Superior temporal gyrus (tissue), 1 donor: ENCODE measurements around the gene ZNF521.
A peak's percentile ranks its signal among the peaks of the same experiment; 100 is the strongest.

Source experiments
- DNase-seq: peaks from one replicate; pipeline ENCODE4 v3.0.0-alpha.2; 2016; ENCODE audit errors: extremely low spot score

The ZNF521 gene

DNA sequence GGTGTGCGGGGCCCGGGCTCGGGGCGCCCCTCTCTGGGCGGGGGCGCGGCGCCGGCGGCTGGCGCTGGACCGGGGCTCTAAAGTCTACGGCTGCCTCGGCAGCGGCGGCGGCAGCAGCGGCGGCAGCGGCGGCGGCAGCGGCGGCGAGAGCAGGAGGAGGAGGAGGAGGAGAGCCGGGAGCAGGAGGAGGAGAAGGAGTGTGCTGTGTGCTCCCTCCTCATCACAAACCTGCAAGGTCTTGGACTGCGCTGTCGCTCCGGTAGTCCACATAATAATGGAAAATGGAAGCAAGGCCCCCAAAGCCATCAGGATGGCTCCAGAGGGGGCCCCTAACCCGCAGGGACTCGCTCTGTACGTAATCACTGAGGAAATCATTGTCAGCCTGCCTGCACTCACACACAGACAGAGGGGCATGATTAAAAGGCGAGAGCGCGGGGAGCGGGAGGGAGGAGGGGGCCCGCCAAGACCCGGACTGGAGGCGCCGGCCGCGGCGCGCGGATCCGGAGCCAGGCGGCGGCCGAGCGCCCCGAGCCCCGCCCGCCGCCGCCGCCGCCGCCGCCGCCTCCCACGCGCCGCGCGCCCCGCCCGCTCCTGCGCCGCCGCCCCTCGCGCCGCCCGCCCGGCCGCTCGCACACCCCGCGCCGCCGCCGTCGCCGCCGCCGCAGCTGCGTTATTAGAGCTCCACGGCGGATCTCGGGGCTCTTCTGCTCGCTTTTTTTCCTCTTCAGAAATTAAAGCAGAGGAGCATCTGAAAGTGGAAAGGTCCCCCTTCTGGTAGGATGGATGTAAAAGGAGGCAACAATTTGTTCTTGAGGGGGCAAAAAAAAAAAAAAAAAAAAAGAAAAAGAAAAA lies at the start of gene ZNF521:
TSS of gene ZNF521 (minus strand) at position 390 of the 852 bp plus-strand sequence. CDS start 1,220 bp downstream, outside the sequence.
- peak; percentile 88 for DNase-seq

DNA sequence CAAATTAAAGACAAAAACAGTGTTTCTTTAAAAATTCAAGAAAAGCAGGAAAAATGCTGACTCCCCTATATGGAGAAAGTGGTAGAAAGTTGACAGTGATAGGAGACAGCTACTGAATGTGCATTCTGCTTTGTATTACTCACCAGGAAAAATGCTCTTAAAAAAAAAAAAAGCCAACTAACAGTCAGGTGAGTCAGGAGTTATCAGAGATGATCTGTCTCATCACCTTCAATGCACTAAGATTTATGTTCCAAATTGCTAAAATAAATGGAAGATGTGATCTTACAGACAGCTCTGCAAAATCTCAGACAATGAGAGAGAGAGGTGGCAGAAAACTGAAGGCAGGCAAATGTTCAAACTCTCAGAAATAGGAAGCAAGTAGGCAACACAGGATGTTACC lies 47.6 kb upstream of the ZNF521 start:
- no peak for DNase-seq

- no peak for DNase-seq
Observed at GRCh38 chr18:25392192-25392591, 40.2 kb upstream of the ZNF521 start.

DNA sequence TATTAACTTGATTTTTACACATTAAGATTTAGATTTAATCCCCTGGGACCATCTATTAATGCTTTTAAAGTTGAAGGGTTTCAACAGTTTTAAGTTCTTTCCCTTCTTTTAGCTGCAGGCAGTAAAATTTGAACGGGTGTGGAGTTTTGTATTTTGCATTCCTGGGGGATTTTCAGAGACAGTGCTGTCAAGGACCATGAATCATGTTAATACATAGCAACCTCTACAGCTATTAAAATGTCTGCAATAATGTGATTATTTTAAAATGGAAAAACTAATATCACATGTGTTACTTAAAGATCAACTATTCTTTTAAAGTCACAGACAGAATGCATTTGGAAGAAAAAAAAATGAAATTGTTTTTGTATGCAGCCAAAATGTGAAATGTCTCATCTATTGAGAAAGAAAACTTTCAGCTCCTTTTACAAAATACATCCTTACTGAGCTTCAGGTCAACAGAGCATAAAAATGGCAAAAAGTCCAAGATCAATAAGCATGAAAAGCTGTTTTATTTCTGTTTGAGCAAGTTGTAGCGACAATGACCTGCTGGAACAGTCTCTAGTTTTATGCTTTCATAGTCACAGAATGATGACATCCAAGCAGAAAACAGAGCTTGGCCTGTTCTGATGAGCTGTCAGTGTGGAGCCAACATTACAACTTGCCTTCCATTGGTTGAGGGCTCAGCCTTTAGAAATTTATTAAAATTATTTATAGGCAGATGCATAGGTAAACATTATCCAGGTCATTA lies 21.6 kb upstream of the ZNF521 start:
- DNase-seq = no peak

- DNase-seq = no peak
Observed at GRCh38 chr18:25370391-25370790, 18.4 kb upstream of the ZNF521 start.

- DNase-seq = no peak
Observed at GRCh38 chr18:25365242-25365641, 13.3 kb upstream of the ZNF521 start.

DNA sequence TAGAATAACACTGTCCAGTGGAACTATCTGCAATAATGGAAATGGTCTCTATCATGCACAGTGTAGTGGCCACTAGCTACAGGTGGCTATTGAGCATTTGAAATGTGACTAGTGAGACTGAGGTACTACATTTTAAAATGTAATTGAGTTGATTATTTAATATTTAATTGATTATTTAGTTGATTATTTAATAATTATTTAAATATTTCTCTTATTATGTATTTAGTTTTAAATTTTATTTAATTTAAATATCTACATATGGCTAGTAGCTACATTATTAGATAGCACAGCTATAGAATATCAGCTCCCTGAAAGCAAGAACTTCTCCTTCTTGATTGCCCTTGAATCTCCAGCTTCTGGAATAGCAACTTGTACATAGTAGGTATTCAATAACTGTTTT lies 12.8 kb upstream of the ZNF521 start:
- no peak for DNase-seq

- DNase-seq = no peak
Observed at GRCh38 chr18:25360301-25360899, 8.4 kb upstream of the ZNF521 start.

GRCh38 chr18:25353080-25353479 lies 1.1 kb upstream of the ZNF521 start:
- no peak for DNase-seq

- peak; percentile 64 for DNase-seq
Observed at GRCh38 chr18:25352629-25353005, 651 bp upstream of the ZNF521 start.

GRCh38 chr18:25351280-25351775 lies 638 bp downstream of the ZNF521 start:
- DNase-seq = no peak

GRCh38 chr18:25350489-25351251 lies 1.3 kb downstream of the ZNF521 start:
- DNase-seq = peak; percentile 52

GRCh38 chr18:25349926-25350487 lies 2.0 kb downstream of the ZNF521 start:
- no peak for DNase-seq

DNA sequence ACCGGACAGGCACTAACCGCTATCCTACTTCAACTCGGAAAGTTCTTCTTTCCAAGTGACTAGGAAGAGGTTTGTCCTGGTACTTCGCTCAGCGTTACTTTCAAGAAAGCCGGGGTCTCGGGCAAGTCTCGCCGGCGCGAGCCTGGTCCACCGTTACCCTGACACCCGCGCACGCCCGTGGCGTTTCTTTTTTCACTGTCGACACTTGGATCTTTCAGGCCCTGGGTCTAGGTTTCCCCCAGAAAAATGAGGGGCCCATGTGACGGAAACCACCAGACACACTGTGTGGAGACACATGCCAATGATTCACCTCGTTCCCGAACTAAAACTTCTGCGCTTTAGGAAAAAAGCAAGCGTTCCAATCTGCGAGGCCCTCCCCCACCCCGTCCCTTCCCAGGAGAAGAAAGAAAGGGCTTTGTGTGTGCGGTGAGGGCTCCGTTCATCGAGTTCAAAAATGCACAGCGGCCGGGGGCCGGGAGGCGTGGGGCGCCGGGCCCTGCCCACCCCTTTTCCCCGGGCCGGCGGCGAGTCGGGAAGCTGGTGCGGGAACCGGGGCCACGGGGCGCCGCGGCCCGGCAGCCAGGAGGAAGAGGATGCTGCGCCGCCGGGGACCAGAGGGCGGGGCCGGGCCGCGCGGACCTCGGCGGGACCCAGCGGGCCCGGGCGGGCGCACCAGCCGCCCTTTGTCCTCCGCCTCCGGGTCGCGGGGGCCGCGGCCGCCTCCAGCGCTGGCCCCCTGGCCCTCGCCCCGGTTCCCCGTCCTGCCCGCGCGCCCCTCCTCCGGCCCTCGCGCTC lies 2.6 kb downstream of the ZNF521 start:
- DNase-seq = peak; percentile 48

- no peak for DNase-seq
Observed at GRCh38 chr18:25348386-25349130, 3.4 kb downstream of the ZNF521 start.

- DNase-seq = no peak
Observed at GRCh38 chr18:25346561-25346960, 5.4 kb downstream of the ZNF521 start.

GRCh38 chr18:25345081-25345866 lies 6.7 kb downstream of the ZNF521 start:
- no peak for DNase-seq

DNA sequence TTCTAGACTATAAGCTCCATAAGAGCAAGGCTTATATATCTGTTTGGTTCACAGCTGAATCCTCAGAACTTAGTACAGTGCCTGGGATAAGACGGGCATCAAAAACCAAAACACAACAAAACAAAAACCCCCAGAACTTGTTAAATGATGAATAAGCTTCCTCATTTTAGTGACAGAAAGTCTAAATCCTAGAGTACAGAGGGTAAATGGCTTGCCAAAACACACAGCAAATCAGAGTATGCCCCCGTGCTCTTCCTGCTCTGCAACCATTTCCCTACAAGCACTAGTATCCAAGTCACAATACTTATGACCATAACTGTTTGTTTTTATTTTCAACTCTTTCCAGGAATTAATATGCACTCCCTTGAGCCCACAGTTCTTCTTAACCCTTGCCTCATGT lies 10.1 kb downstream of the ZNF521 start:
- DNase-seq = no peak

DNA sequence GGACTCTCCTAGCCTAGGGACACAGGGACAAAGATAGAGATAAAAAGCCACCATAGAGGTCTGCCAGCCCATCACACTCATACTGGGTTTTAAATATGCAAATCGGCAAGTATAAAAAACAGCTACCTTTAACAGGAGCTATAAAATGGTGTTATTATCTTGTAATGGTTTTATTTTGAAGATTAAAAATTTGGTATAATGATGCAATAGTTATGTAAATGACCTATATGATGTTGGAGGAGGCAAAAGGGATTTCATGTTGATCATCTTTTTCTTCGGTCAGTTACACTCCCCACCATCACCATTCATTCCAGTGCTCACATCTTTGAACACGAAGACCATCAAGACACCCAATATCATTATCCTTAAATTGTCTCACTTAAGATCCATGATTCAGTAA lies 11.2 kb downstream of the ZNF521 start:
- no peak for DNase-seq
